A549 (cell line): Measurements from ENCODE around the gene LGR6.

Source experiments
- BHLHE40 ChIP-seq: IDR thresholded peaks from 2 replicates; pipeline ENCODE4 v1.6.1; 2012; ENCODE audit warnings: low read depth, low read length, inconsistent platforms
- ESRRA ChIP-seq: fragments of 150-350 bp; IDR thresholded peaks from 2 replicates; pipeline ENCODE4 v1.6.1; 2014; ENCODE audit warnings: mild to moderate bottlenecking, low read length, borderline replicate concordance
- JUNB ChIP-seq: fragments of >200 bp; sonication (Bioruptor Twin); formaldehyde crosslinking; IDR thresholded peaks from 2 replicates; pipeline ENCODE4 v1.6.1; 2016
- MAFK ChIP-seq: fragments of 450-650 bp; IDR thresholded peaks from 2 replicates; pipeline ENCODE4 v1.6.1; 2014; ENCODE audit not compliant: partially characterized antibody
- POLR2A ChIP-seq: IDR thresholded peaks from 2 replicates; pipeline ENCODE4 v1.6.1; 2012; ENCODE audit warnings: mild to moderate bottlenecking, low read length
- RNF2 ChIP-seq: fragments of 200-600 bp; sonication (generic); IDR thresholded peaks from 2 replicates; pipeline ENCODE4 v1.6.1; 2016; ENCODE audit warnings: low read depth, mild to moderate bottlenecking, antibody characterized with exemption, moderate library complexity, borderline replicate concordance
- SREBF2 ChIP-seq: fragments of 450-650 bp; IDR thresholded peaks from 2 replicates; pipeline ENCODE4 v1.6.1; 2014; ENCODE audit warnings: mild to moderate bottlenecking, moderate library complexity
- TF ChIP-seq, protein P1 (sequence below): fragments of >200 bp; sonication (Bioruptor Twin); formaldehyde crosslinking; IDR thresholded peaks from 3 replicates; pipeline ENCODE4 v1.5.1; 2016

DNA sequence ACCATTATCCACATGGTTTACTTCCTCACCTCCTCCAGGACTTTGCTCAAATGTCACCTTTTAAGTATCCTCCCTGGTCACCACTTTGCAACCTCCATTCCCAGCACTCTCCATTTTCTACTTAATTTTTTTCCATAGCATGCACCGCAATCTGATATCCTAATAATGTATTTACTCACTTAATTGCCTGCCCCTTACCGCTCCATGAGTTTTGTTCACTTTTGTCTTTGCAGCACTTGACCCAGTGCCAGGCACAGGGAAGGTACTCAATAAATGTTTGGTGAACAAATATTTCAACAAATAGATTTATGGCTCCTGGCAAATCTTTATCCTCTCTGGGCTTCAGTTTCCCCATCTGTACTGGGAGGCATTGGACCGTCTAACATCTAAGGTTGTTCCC lies 94.6 kb downstream of the LGR6 start:
- TF ChIP-seq, protein P1, sequence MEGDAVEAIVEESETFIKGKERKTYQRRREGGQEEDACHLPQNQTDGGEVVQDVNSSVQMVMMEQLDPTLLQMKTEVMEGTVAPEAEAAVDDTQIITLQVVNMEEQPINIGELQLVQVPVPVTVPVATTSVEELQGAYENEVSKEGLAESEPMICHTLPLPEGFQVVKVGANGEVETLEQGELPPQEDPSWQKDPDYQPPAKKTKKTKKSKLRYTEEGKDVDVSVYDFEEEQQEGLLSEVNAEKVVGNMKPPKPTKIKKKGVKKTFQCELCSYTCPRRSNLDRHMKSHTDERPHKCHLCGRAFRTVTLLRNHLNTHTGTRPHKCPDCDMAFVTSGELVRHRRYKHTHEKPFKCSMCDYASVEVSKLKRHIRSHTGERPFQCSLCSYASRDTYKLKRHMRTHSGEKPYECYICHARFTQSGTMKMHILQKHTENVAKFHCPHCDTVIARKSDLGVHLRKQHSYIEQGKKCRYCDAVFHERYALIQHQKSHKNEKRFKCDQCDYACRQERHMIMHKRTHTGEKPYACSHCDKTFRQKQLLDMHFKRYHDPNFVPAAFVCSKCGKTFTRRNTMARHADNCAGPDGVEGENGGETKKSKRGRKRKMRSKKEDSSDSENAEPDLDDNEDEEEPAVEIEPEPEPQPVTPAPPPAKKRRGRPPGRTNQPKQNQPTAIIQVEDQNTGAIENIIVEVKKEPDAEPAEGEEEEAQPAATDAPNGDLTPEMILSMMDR: no peak
- TF ChIP-seq POLR2A (no peak), MAFK (no peak), BHLHE40 (no peak), RNF2 (no peak), SREBF2 (no peak), JUNB (no peak), ESRRA (no peak)
